Peyer's patch (tissue), 4 donors: ENCODE data around the gene IMMP2L.
"Not testable (repeated sequence)": the region's sequence is repeated elsewhere in the genome, so short reads cannot be mapped to it uniquely, and the experiment has no call there.

Experiments
- CTCF ChIP-seq, 6 experiments: fragments of 450-650 bp in 4 of 6; fragments of 200-600 bp in 2 of 6; sonication (generic) in 1 of 6; IDR thresholded peaks; one replicate each; pipeline ENCODE4 v1.5.1; 2017 to 2019; ENCODE audit warnings: antibody characterized with exemption in 6 of 6, mild to moderate bottlenecking in 3 of 6, moderate library complexity in 1 of 6
- POLR2A ChIP-seq, 2 donors: fragments of 450-650 bp; IDR thresholded peaks; one replicate each; pipeline ENCODE4 v1.5.1; 2017; ENCODE audit warnings: antibody characterized with exemption in 2 of 2, mild to moderate bottlenecking in 2 of 2, moderate library complexity in 2 of 2

GRCh38 chr7:110936665-110937064 lies 625.6 kb downstream of the IMMP2L start:
- TF ChIP-seq CTCF, POLR2A (IDR thresholded peaks at IDR 0.05): not testable (repeated sequence)
